ENCODE results near the gene TRIM44.
"Not testable (repeated sequence)": the region's sequence is repeated elsewhere in the genome, so short reads cannot be mapped to it uniquely, and the experiment has no call there.

The TRIM44 gene

GRCh38 chr11:35825386-35825785 is 162.8 kb downstream of the TRIM44 start:
- DNase-seq: no peak

DNA sequence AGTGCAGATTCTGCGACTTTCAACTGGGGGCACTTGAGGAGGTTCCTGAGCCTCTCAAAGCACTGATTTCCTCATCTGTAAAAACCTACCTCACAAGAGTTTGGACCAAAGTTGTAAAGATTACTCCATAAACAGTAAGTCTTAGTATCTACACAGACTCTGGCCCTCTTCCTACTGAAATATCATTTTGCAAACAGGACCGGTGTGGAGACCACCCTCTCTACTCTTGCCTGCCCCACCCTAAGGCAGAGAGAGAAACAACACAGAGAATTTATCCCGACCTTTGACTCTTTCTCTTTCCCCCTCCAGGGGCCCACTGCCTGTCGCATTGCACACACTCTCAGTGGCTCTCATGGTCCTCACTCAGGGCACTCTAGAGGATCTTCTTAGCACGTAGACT is 163.4 kb downstream of the TRIM44 start:
- DNase-seq: no peak

- DNase-seq: no peak
These were observed 164.4 kb downstream of the TRIM44 start for GRCh38 chr11:35826949-35827348.

DNA sequence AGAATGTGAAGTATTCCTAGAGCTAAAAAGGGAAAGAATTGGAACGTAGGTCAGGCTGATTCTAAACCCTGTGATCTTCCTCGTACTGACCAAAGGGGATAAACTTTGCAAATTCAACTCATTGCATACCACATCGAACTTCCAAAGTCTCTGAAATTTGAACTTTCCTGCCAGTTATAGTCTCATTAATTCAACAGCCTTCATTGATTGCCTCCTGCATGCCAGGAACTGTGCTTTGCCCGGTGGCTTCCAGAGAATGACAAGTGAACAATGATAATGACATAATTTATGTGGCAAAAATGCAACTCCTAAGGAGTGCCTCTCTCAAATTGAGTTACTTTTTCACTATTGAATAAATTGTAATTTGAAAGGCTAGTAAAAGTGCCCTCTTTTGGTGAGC is 173.6 kb downstream of the TRIM44 start:
- no peak for DNase-seq

DNA sequence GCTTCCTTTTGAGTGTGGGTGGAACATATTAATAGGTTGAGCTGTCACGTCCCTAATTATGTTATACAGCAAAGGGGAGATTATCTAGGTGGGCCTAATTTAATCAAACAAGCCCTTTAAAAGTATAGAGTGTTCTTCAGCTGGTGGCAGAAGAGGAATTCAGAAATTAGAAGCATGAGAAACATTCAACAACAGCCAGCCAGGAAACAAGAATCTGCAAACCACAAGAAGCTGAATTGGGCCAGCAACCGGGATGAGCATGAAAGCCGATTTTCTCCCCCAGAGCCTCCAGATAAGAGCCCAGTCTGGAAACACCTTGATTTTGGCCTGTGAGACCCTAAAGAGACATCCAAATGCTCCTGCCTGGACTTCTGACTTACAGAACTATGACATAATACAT is 175.5 kb downstream of the TRIM44 start:
- no peak for DNase-seq

DNA sequence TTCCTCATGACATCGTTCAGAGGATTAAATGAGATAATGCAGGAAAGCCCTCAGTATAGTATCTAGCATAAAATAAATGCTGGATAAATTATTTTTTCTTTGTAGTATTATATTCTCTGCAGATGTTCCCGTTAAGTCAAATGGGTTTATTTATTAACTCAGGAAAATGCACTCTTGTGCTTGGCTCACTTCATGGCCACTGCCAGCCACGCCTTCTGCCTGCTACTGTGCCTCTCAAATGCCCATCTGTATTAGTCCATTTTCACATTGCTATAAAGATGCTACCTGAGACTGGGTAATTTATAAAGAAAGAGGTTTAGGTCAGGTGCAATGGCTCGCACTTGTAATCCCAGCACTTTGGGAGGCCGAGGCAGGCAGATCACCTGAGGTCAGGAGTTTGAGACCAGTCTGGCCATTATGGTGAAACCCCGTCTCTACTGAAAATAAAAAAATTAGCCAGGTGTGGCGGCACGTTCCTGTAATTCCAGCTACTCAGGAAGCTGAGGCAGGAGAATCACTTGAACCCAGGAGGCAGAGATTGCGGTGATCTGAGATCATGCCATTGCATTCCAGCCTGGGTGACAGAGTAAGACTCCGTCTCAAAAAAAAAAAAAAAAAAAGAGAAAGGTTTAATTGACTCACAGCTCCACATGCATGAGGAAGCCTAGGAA is 176.3 kb downstream of the TRIM44 start:
- DNase-seq: not testable (repeated sequence)

DNA sequence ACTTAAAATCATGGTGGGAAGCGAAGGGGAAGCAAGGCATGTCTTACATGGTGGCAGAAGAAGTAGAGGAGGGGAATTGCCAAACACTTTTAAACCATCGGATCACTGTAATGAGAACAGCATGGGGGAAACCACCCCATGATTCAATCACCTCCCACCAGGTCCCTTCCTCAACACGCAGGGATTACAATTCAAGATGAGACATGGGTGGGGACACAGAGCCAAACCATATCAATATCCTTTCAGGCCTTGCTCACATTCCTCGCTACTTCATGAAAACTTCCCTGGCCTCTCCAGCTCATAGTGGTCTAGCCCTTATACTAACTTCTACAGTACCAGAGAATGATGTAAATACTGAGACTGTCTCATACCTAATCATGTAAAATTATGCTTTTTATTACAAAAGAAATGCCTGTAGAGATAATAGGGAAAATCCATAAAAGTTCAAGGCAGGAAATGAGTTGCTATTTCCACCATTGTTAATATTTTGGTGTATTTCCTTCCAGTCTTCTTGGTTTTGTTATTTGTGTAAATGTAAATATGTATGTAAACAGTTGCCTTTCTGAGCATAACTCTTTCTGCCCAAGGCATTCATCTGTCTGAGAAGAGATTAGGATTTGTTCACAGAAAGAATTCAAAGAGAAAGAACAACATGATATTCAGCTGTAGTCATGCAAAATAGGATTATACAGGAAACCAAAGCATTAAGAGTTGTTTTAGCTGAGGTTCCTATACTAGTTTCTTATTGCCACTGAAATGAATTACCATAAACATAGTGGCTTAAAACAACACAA is 177.0 kb downstream of the TRIM44 start:
- peak in 1 of 2 donors; percentile 24 for DNase-seq

DNA sequence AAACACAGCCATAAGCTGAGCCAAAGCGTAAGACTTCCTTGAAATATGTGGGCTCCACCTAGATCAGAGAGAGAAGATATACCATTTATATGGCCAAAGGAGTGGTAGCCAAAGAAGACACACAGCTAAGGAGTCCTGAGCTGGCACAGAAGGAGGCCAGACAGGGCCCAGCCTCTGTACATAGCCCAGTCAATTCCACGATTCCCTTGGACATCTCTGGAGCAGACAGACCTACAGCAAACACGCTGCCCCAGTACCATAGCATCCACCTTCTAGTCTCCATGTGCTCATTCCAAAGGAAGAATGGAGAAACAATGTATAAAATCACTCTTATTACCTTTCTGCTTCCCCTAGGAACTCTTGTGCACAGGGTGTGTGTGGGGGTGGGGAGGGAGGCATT is 179.2 kb downstream of the TRIM44 start:
- no peak for DNase-seq

DNA sequence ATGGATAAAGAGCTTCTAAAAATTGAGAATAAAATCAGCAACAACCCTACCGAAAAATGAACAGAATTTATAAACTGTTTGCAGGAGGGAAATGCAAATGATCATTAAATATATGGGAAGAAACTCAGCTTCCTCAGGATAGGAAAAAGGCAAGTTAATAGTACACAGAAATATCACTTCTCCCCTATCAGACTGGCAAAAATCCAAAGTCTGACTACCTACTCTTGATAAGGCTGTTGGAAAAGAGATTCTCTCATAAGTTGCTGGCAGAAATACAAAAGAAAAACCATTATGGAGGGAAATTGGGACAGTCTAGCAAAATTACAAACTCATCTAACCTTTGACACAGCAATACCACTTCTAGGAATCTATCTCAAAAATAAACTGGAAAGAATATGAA is 180.4 kb downstream of the TRIM44 start:
- no peak for DNase-seq

DNA sequence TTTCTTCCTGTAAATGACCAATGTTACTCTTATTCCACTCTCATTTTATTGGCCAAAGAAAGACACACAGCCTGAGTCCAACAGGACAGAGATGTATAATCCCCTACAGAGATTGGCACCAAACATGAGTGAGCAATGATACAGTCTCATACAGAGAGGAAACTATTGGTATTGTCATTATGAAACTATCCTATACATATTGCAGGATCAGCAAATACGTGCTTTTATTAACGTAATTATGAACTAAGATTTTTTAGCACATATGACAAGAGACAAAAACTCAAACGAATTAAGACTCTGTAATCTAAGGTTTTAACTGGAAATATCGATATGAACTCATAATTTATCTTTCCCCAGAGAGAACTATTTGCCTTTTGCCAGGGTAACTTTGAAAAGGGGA is 182.0 kb downstream of the TRIM44 start:
- no peak for DNase-seq

- DNase-seq: no peak
These were observed 183.3 kb downstream of the TRIM44 start for GRCh38 chr11:35845860-35846259.

DNA sequence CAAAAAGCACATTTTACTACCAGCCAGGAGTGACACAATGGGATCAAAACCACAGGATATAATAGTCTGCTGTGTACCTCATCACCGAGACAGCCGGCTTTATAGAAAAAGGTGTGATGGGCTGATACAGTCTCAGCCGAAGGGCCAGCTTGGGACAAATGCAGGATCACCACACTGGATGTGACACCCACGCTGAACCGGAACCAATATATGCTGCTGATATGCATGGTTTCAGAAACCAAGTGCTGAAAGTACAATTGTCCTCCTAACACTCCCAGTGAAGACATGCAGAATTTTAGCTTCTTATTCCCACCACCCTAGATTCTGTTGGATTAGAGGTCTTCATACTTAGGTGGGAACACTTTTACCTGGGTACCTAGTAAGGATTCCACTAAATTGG is 184.3 kb downstream of the TRIM44 start:
- no peak for DNase-seq

DNA sequence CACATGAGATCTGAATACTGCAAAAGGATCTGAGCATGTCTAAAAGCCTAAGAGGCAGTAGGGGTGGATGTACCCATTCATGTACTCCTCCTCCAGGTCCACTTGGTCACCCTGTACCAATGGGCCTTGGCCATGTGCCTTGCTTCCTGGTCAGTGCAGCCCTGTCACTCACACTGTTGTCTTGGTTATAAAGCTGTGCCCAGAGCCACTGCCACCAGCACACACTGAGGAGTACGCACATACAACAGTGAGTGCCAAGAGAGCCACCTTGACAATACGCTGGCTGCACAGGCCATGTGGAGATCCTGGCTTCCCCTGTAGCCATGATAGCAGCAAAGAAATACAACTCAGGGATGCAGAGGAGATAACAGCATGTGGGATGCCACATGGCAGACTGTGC is 184.9 kb downstream of the TRIM44 start:
- DNase-seq: no peak

- DNase-seq: no peak
These were observed 186.0 kb downstream of the TRIM44 start for GRCh38 chr11:35848616-35849015.

DNA sequence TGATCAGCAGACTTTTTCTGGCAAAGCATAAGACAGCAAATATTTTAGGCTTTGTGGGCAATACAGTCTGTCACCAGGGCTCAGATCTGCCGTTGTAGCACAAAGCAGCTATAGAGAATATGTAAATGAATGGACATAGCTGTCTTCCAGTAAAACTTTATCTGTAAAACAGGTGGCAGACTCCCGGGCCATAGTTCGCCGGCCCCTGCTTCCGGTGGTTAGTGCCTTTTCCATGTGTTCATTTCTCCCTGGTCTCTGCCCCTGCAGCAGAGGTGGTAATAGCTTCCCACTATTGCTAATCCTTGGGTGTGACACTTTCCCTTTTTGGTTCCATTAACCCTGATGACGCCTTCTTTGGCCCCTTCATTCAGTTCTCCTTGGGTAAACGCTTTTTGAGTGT is 187.6 kb downstream of the TRIM44 start:
- no peak for DNase-seq

DNA sequence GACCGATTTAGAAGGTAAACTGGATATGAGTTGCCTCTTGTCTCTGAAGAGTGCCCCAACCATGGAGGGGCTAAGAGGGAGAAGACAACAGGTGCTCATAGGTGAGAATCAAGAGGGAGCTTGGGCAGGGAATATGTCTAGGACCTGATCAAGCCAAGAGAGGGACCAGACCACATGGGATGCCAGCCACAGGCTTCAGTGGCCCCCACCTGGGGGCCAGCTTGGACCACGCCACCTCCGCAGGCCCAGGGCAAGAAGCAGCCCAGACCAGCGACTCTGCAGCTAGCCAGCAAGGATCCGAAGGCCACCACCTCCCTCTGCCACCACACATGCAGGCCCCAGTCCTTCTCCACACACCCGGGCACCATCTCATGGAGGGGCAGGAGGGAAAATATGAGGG is 188.8 kb downstream of the TRIM44 start:
- DNase-seq: no peak

DNA sequence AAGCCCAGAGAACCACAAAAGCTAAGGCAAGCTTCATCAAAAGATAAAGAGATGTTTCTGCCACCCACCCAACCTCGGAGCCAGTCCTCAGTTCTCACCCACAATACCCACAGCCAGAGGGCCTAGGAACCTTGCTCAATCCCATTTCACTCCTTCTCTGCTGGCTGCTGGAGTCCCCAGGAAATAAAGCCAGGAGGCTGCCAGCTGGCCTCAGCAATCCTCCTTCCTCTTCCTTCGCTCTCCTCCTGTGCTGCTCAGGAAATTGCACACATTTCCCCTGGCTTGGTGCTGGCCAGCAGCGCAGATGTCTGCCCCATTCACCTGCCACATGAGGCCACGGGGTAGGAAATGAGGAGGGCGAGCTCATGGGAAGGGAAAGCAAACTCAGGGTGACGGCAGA is 189.5 kb downstream of the TRIM44 start:
- peak; percentile 23 to 35 for DNase-seq

- no peak for DNase-seq
These were observed 191.4 kb downstream of the TRIM44 start for GRCh38 chr11:35853971-35854370.

- no peak for DNase-seq
These were observed 193.1 kb downstream of the TRIM44 start for GRCh38 chr11:35855671-35856070.

- DNase-seq: no peak
These were observed 193.7 kb downstream of the TRIM44 start for GRCh38 chr11:35856259-35856658.

DNA sequence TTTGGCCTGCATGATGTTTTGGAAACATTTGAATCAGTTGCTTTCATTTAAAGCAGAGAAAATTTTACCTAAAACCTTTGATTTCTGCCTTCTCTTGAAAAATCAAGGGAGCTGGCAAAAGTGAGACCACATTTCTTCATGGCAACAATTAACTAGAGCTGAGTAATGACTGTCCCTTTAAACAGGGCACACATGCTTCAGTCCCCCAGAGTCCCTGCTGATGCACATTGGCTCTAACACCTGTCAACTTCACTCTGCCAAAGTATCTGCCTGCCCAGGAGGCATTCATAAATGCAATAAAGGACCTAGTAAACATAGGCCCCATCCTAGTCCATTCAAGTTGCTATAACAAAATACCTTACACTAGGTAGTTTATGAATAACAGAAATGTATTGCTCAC is 194.2 kb downstream of the TRIM44 start:
- DNase-seq: no peak

- DNase-seq: no peak
These were observed 195.3 kb downstream of the TRIM44 start for GRCh38 chr11:35857922-35858321.

DNA sequence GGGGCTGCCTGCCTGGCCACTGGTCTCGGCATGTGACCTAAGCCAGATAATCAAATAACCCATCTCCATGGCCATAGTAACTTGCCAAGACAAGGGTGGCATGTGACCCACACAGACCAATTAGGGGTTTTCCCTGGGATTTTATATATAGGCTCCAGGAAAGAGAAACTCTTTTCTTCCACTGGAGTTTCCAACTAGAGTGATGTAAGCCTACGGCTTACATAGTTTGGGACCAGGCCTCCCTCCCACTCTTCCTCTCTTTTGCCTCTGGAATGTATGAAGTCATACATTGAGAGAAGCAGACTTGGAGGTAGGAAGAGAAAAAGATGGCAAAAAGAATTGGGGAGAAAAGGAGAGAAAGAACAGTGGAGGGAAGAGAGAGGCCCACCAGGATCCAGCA is 196.7 kb downstream of the TRIM44 start:
- peak in 1 of 2 donors; percentile 9 for DNase-seq

DNA sequence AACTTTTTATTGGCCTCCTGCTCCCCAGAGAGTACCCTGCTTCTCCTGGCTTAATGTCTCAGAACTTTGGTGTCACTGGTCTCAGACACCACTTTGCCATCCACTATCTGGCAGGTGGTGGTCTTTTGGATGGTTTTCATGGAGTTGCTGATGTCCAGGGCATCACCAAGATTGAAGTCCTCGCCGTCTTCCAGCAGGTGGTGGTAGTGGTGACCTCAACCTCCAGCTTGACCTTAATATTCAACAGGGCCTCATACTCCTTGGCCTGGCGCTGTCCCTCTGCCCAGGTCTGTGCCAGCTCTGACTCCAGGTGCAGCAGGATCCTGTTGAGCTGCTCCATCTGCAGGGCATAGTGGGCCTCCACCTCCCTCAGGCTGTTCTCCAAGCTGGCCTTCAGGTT is 197.6 kb downstream of the TRIM44 start:
- DNase-seq: not testable (repeated sequence)
